NCI-H526 (cell line): ENCODE data around the gene WDR5B.
"Not testable (repeated sequence)": the region's sequence is repeated elsewhere in the genome, so short reads cannot be mapped to it uniquely, and the experiment has no call there.

Experiments
- DNase-seq, 2 experiments: peaks; one replicate each; lab custom pipeline; 2025; lab: John Stamatoyannopoulos, UW

Gene WDR5B

DNA sequence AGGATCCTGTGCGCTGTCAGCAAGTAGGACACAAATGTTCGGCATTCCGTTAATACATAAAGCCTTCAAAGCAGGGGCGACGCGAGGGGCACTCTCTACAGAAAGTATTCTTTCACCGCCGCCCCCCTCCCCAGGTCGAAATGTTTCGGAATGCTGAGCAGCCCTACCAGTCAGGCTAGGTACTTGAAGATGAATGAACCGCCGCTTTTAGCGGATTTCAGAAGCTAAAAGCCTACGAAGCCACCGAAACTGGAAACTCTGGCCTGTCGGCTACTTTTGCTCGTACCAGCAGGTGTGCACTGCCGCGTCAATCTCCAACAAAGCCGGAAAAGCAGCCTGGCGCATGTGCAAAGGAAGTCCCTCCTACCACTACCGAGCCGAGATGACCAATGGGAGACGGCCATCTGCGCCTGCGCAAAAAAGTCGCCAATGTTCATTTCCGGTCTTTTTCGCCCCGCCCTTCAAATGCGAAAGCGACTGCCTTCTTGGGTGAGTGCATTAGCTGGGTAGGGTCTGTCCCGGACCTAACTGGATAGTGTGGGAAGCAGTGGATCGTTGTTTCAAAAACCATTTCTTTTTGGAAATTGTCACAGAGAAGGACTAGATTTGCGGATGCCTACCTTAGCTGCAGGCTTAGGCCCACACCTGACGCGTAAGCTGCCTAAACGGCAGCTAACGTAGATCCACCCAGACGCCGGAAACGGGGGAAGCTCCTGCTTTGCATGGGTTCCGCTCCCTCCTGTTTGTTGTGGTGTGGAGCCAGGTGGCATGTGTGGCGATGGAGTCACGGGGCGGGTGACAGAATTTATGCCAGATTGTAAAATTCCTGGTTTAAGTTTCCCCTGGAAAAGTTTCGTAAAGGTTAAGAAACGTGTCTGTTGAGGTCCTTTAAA lies at the start of gene WDR5B:
WDR5B (minus strand) TSS at position 301 of the 893 bp plus-strand sequence. CDS start 534 bp downstream, outside the sequence.
- no peak for DNase-seq

GRCh38 chr3:122464659-122465058 lies 48.8 kb upstream of the WDR5B start:
- no peak for DNase-seq

- DNase-seq, result no peak
Measured at GRCh38 chr3:122462406-122462805, 46.5 kb upstream of the WDR5B start.

- no peak for DNase-seq
Measured at GRCh38 chr3:122461806-122462205, 45.9 kb upstream of the WDR5B start.

DNA sequence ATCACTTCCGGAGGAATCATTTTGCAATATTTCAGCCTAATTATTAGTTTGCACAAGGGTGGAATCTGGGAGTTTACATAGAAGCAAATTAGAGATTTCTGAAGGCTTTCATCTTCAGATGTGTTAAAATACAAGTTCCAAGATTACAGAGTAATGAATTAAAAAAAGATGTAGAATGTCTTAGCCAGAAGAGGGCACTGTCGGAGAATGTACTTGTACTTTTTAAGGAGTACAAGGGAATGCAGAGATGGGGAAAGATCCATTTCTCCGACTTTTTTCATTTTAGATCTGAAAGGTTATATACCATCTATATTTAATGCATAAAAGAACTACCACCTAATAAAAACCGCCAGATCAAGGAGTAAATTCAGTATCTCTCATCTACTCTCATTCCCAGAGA lies 43.1 kb upstream of the WDR5B start:
- DNase-seq, result peak in 1 of 2 experiments; percentile 29

- DNase-seq, result no peak
Measured at GRCh38 chr3:122457706-122458105, 41.8 kb upstream of the WDR5B start.

DNA sequence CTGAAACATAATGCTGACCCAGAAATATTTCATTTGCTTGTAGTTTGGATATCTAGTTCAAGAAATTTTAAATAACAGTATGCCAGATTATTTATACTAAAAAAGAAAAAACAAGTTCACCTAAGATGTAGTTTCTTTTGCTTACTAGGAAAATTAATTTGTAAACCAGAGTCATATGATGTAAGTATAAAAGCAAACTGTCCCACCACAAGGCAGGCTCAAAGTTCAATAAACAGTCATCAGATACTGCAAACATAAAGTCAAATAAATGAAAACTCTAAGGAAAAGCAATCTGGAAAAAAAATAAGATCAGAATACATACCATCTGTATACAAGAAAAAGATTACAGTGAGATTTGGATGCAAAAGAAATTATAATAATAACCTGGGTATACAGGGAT lies 40.2 kb upstream of the WDR5B start:
- DNase-seq, result no peak

DNA sequence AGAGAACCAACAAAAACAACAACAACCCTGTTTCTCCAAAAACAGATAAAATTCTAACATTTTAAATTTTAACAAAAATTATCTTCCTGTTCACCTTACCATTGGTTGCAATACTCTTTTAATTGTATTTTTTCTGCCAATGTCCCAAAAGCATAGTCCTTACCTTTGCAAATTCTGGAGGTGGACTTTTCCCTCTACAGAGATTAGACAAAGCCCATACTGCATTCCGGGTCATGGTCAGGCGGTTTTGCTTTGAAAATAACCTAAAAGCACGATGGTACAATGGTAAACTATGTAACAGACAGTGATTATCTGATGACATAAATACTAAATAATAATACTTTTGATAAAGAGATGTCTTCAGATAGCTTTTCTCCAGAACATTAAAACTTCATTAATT lies 35.5 kb upstream of the WDR5B start:
- DNase-seq, result no peak

DNA sequence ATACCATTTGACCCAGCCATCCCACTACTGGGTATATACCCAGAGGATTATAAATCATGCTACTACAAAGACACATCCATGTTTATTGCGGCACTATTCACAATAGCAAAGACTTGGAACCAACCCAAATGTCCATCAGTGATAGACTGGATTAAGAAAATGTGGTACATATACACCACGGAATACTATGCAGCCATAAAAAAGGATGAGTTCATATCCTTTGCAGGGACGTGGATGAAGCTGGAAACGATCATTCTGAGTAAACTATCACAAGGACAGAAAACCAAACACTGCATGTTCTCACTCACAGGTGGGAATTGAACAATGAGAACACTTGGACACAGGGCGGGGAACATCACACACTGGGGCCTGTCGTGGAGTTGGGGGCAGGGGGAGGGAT lies 32.4 kb upstream of the WDR5B start:
- not testable (repeated sequence) for DNase-seq

DNA sequence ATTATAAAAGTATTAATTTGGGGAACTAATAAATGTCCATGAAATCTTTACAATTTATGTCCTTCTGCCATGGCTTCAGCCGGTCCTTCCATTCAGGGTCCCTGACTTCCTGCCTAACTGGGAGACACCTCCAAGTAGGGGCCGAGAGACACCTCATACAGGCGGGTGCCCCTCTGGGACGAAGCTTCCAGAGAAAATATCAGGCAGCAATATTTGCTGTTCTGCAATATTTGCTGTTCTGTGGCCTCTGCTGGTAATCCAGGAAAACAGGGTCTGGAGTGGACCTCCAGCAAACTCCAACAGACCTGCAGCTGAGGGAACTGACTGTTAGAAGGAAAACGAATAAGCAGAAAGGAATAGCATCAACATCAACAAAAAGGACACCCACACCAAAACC lies 28.6 kb upstream of the WDR5B start:
- DNase-seq, result not testable (repeated sequence)

DNA sequence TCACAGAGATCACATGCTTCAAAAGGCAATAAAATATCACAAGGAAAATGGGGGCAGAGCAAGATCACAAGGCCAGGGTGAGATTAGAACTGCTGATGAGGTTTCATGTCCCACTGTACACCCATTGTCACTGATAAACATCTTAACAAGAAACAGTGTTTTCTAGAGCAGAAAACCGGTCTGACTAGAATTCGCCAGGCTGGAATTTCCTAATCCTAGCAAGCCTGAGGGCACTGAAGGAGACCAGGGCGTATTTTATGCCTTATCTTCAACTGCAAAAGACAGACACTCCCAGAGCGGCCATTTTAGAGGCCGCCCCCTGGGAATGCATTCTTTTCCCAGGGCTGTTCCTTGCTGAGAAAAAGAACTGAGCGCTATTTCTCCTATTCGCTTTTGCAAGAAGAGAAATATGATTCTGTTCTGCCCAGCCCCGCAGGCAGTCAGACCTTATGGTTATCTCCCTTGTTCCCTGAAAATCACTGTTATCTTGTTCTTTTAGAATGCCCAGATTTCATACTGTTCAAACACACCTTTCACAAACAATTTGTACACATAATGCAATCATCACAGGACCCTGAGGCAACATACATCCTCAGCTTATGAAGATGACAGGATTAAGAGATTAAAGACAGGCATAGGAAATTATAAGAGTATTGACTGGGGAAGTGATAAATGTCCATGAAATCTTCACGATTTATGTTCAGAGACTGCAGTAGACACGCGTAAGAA lies 28.1 kb upstream of the WDR5B start:
- not testable (repeated sequence) for DNase-seq

DNA sequence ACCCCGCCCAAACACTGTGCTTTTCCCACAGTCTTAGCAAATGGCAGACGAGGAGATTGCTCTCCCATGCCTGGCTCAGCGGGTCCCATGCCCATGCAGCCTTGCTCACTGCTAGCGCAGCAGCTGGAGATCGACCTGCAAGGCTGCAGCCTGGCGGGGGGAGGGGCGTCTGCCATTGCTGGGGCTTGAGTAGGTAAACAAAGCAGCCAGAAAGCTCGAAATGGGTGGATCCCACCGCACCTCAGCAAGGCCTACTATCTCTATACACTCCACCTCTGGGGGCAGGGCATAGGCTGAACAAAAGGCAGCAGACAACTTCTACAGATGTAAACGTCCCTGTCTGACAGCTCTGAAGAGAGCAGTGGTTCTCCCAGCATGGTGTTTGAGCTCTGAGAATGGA lies 27.2 kb upstream of the WDR5B start:
- DNase-seq, result no peak

- DNase-seq, result no peak
Measured at GRCh38 chr3:122435950-122436349, 20.1 kb upstream of the WDR5B start.

- DNase-seq, result no peak
Measured at GRCh38 chr3:122430371-122430770, 14.5 kb upstream of the WDR5B start.

GRCh38 chr3:122427857-122428471 lies 12.1 kb upstream of the WDR5B start:
- no peak for DNase-seq

DNA sequence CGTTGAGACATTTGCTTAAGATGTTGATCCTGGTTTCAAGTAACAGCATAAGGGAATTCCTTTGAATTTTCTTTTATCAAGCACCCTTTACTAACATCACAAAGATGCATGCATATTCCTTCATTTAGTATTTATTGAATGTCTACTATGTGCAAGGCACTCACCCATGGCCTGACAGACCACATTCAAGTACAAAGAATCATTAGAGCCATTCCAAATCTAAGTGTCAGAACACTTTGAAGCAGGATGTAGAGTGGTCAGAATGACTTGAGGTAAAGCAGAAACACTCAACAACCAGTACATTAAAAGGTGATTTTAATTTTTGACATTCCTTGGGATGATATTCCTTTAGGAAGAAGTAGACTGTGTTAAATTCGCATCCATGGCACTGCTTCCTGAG lies 6.0 kb upstream of the WDR5B start:
- DNase-seq, result no peak

DNA sequence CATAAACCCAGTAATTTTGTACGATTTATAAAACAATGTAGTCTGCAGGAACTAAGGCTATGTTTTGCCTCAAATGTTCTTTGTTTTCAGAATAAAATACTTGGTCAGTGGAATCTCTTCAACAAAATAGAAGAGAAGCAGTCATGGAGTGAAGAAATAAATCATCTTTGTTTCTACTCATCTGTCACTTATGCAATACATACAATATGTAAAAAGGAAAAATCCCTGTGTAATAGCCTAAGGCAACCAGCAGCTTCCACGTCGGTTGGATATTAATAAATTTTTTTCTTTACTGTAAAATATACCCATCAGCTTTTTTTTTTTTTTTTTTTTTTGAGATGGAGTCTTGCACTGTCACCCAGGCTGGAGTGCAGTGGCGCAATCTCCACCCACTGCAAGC lies 5.2 kb upstream of the WDR5B start:
- no peak for DNase-seq

- DNase-seq, result no peak
Measured at GRCh38 chr3:122416966-122417365, 1.1 kb upstream of the WDR5B start.

- DNase-seq, result no peak
Measured at GRCh38 chr3:122415104-122415744, 638 bp downstream of the WDR5B start.

GRCh38 chr3:122414391-122414790 lies 1.5 kb downstream of the WDR5B start:
- DNase-seq, result no peak

DNA sequence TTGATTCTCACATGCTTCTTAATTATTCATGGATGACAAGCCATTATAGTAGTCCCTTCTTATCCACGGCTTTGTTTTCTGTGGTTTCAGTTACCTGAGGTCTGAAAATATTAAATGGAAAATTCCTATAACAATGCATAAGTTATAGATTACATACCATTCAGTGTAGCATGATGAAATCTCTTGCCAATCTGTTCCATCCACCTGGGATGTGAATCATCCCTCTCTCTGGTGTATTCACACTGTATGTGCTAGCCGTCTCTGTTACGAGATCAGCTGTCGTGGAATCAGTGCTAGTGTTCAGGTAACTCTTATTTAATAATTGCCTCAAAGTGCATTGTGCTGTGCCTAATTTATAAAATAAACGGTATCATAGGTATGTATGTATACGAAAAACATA lies 5.2 kb downstream of the WDR5B start:
- DNase-seq, result no peak

GRCh38 chr3:122410111-122410510 lies 5.8 kb downstream of the WDR5B start:
- no peak for DNase-seq
